Stromal cell of bone marrow (primary cell): ENCODE results near the gene PCBP4.

Source experiments
- DNase-seq: peaks from one replicate; pipeline ENCODE4 v3.0.0-alpha.2; 2012; ENCODE audit warnings: low read depth

Gene PCBP4

GRCh38 chr3:51967384-51968169, at the start of gene PCBP4:
Gene PCBP4, minus strand, starts transcription at chr3:51967454. Its CDS starts 6,214 bp downstream, at chr3:51961240.
- no peak for DNase-seq

- no peak for DNase-seq
Observed at GRCh38 chr3:52015438-52016228, 48.4 kb upstream of the PCBP4 start.

GRCh38 chr3:52014613-52015012, 47.4 kb upstream of the PCBP4 start:
- no peak for DNase-seq

- no peak for DNase-seq
Observed at GRCh38 chr3:52013802-52014598, 46.7 kb upstream of the PCBP4 start.

- DNase-seq: no peak
Observed at GRCh38 chr3:52012699-52013098, 45.4 kb upstream of the PCBP4 start.

GRCh38 chr3:52010431-52010830, 43.2 kb upstream of the PCBP4 start:
- no peak for DNase-seq

- DNase-seq: no peak
Observed at GRCh38 chr3:52007291-52007690, 40.0 kb upstream of the PCBP4 start.

GRCh38 chr3:52006820-52007133, 39.5 kb upstream of the PCBP4 start:
- no peak for DNase-seq

GRCh38 chr3:52006017-52006819, 39.0 kb upstream of the PCBP4 start:
- no peak for DNase-seq

GRCh38 chr3:52005571-52005986, 38.3 kb upstream of the PCBP4 start:
- no peak for DNase-seq

- DNase-seq: no peak
Observed at GRCh38 chr3:52004906-52005395, 37.7 kb upstream of the PCBP4 start.

- DNase-seq: no peak
Observed at GRCh38 chr3:52004163-52004787, 37.0 kb upstream of the PCBP4 start.

GRCh38 chr3:52002748-52003147, 35.5 kb upstream of the PCBP4 start:
- no peak for DNase-seq

- DNase-seq: no peak
Observed at GRCh38 chr3:52001443-52001974, 34.3 kb upstream of the PCBP4 start.

- DNase-seq: no peak
Observed at GRCh38 chr3:51999846-52000245, 32.6 kb upstream of the PCBP4 start.

- DNase-seq: no peak
Observed at GRCh38 chr3:51998774-51999173, 31.5 kb upstream of the PCBP4 start.

- no peak for DNase-seq
Observed at GRCh38 chr3:51997935-51998596, 30.8 kb upstream of the PCBP4 start.

- no peak for DNase-seq
Observed at GRCh38 chr3:51997172-51997571, 29.9 kb upstream of the PCBP4 start.

- peak; percentile 91 for DNase-seq
Observed at GRCh38 chr3:51995346-51996163, 28.3 kb upstream of the PCBP4 start, which contains the start of gene RPL29. Gene RPL29, minus strand, starts transcription at chr3:51995895. Its CDS starts 434 bp downstream, at chr3:51995461.
